WTC11 (cell line): Measurements from ENCODE around the gene KRT27. TPM values are rescaled to one million over a fixed set of nuclear protein-coding genes. Genes with fewer than 3 reads are reported as not detected.

ENCODE experiments used
- ATAC-seq: fragments of 200-7000 bp; cut with Tn5 transposase; 2 replicates; pipeline ENCODE4 v1.10.0; 2021; ENCODE audit warnings: mild to moderate bottlenecking, moderate library complexity
- CTCF ChIA-PET: fragments of 300-600 bp; sonication (Branson Sonifier 250); formaldehyde crosslinking; loops from one replicate; lab custom pipeline; 2021; ENCODE audit warnings: antibody characterized with exemption; lab: Charles Lee
- POLR2A ChIA-PET: fragments of 350-600 bp; sonication (Branson Sonifier 250); formaldehyde crosslinking; loops from one replicate; lab custom pipeline; 2021; ENCODE audit warnings: antibody characterized with exemption; lab: Charles Lee
- DNase-seq: peaks from one replicate; pipeline ENCODE4 v3.0.0; 2021; ENCODE audit warnings: low spot score
- H3K27ac Mint-ChIP-seq: 2 replicates; pipeline ENCODE4 v1.8.0; 2021; ENCODE audit warnings: mixed read lengths
- H3K27me3 Mint-ChIP-seq: 2 replicates; pipeline ENCODE4 v1.8.0; 2021; ENCODE audit warnings: low read depth, mild to moderate bottlenecking, moderate library complexity, mixed read lengths
- H3K36me3 Mint-ChIP-seq: 2 replicates; pipeline ENCODE4 v1.8.0; 2021; ENCODE audit warnings: mixed read lengths
- H3K4me1 Mint-ChIP-seq: 2 replicates; pipeline ENCODE4 v1.8.0; 2022; ENCODE audit warnings: mixed read lengths
- H3K4me3 Mint-ChIP-seq: 2 replicates; pipeline ENCODE4 v1.8.0; 2021; ENCODE audit warnings: mild to moderate bottlenecking, moderate library complexity, mixed read lengths
- H3K9me3 Mint-ChIP-seq: 2 replicates; pipeline ENCODE4 v1.8.0; 2021; ENCODE audit warnings: mixed read lengths
- ESRRA ChIP-seq: sonication (generic); formaldehyde crosslinking; IDR thresholded peaks from 2 replicates; pipeline ENCODE4 v1.8.1; 2022; ENCODE audit warnings: mild to moderate bottlenecking, missing genetic modification reagents, borderline replicate concordance
- FOXP1 ChIP-seq: sonication (generic); formaldehyde crosslinking; IDR thresholded peaks from 2 replicates; pipeline ENCODE4 v1.8.0; 2022; ENCODE audit warnings: missing genetic modification reagents, mild to moderate bottlenecking, moderate library complexity, borderline replicate concordance
- GTF2I ChIP-seq: fragments of 250-450 bp; sonication (Bioruptor Pico); conservative IDR thresholded peaks from 2 replicates; pipeline ENCODE4 v1.4.0; 2021; ENCODE audit warnings: mild to moderate bottlenecking
- HMGA2 ChIP-seq: fragments of 250-450 bp; sonication (Bioruptor Pico); IDR thresholded peaks from 2 replicates; pipeline ENCODE4 v1.4.0; 2021; ENCODE audit warnings: mild to moderate bottlenecking, moderate library complexity
- IRF2 ChIP-seq: sonication (generic); formaldehyde crosslinking; IDR thresholded peaks from 2 replicates; pipeline ENCODE4 v1.8.0; 2022; ENCODE audit warnings: low read depth, missing genetic modification reagents, borderline replicate concordance
- NFE2L1 ChIP-seq: sonication (generic); formaldehyde crosslinking; IDR thresholded peaks from 2 replicates; pipeline ENCODE4 v1.8.1; 2023; ENCODE audit warnings: missing genetic modification reagents
- RELA ChIP-seq: sonication (generic); formaldehyde crosslinking; IDR thresholded peaks from 2 replicates; pipeline ENCODE4 v1.8.1; 2022; ENCODE audit warnings: missing genetic modification reagents, mild to moderate bottlenecking, borderline replicate concordance
- TP53 ChIP-seq: sonication (generic); formaldehyde crosslinking; IDR thresholded peaks from 2 replicates; pipeline ENCODE4 v1.8.1; 2023; ENCODE audit warnings: mild to moderate bottlenecking, missing genetic modification reagents
- ZNF317 ChIP-seq: sonication (generic); formaldehyde crosslinking; IDR thresholded peaks from 2 replicates; pipeline ENCODE4 v1.8.1; 2023; ENCODE audit warnings: low read depth, mild to moderate bottlenecking, moderate library complexity, missing genetic modification reagents, borderline replicate concordance
- ZNF671 ChIP-seq: fragments of 250-450 bp; sonication (Bioruptor Pico); IDR thresholded peaks from 2 replicates; pipeline ENCODE4 v1.8.0; 2021; ENCODE audit warnings: mild to moderate bottlenecking
- total RNA-seq: library from RNA; stranded (reverse); gene quantifications from 3 replicates; pipeline ENCODE4 v1.2.3, GENCODE V29; 2021
- TF ChIP-seq, protein P1 (sequence below): sonication (generic); formaldehyde crosslinking; IDR thresholded peaks from 2 replicates; pipeline ENCODE4 v1.8.1; 2022; ENCODE audit warnings: low read depth, missing genetic modification reagents, borderline replicate concordance
- TF ChIP-seq, protein P2 (sequence below): fragments of 250-450 bp; sonication (Bioruptor Pico); IDR thresholded peaks from 2 replicates; pipeline ENCODE4 v1.9.0; 2021; ENCODE audit warnings: mild to moderate bottlenecking
- TF ChIP-seq, protein P3 (sequence below): sonication (generic); formaldehyde crosslinking; conservative IDR thresholded peaks from 2 replicates; pipeline ENCODE4 v1.8.1; 2022; ENCODE audit warnings: mild to moderate bottlenecking, missing genetic modification reagents
- TF ChIP-seq, protein P4 (sequence below): sonication (generic); formaldehyde crosslinking; IDR thresholded peaks from 2 replicates; pipeline ENCODE4 v1.8.1; 2022; ENCODE audit warnings: low read depth, mild to moderate bottlenecking, moderate library complexity, missing genetic modification reagents, borderline replicate concordance
- TF ChIP-seq, protein P5 (sequence below): sonication (generic); formaldehyde crosslinking; IDR thresholded peaks from 2 replicates; pipeline ENCODE4 v1.8.1; 2022; ENCODE audit warnings: mild to moderate bottlenecking, moderate library complexity, missing genetic modification reagents
- TF ChIP-seq, protein P6 (sequence below): fragments of 250-450 bp; sonication (Bioruptor Pico); IDR thresholded peaks from 2 replicates; pipeline ENCODE4 v2.1.2; 2022; ENCODE audit warnings: mild to moderate bottlenecking, moderate library complexity
- TF ChIP-seq, protein P7 (sequence below): sonication (generic); formaldehyde crosslinking; IDR thresholded peaks from 2 replicates; pipeline ENCODE4 v1.8.0; 2022; ENCODE audit warnings: mild to moderate bottlenecking, missing genetic modification reagents

The KRT27 gene
- total RNA-seq, 1 experiment from 2014 or later: not detected

DNA sequence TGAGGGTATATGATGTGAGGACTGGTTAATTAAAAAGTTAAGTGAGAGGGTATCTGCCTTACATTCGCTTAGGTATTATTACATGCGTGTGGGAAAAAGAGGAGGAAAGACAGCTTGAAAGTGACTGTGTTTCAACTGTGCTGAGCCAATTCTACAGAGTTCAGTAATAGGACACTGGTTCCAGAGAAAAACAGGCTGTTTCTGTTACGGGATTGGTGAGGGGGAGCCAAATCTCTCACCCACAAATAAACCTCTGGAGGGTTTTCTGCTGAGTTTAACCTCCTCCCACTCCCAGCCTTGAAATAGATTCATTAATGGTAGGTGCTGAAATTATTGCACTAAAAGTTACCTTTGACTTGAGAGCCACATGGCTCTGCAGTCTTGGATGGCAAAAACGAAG lies 6.4 kb downstream of the KRT27 start:
- no peak overlapping the region for H3K4me3 Mint-ChIP-seq
- no peaks in the 10 kb centered on the region for H3K9me3 Mint-ChIP-seq
- ATAC-seq (no peak), DNase-seq (no peak)
- H3K4me1 Mint-ChIP-seq: no peaks in the 10 kb centered on the region
- no peak overlapping the region for H3K27ac Mint-ChIP-seq
- CTCF ChIA-PET: no interaction called here
- peaks cover 29% of the 10 kb centered on the region for H3K27me3 Mint-ChIP-seq
- TF ChIP-seq FOXP1 (CRISPR knock-in tag) (no peak), GTF2I (CRISPR knock-in tag) (no peak), IRF2 (no peak), ZNF671 (no peak)
- TF ChIP-seq, protein P1, sequence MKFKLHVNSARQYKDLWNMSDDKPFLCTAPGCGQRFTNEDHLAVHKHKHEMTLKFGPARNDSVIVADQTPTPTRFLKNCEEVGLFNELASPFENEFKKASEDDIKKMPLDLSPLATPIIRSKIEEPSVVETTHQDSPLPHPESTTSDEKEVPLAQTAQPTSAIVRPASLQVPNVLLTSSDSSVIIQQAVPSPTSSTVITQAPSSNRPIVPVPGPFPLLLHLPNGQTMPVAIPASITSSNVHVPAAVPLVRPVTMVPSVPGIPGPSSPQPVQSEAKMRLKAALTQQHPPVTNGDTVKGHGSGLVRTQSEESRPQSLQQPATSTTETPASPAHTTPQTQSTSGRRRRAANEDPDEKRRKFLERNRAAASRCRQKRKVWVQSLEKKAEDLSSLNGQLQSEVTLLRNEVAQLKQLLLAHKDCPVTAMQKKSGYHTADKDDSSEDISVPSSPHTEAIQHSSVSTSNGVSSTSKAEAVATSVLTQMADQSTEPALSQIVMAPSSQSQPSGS: no peak
- TF ChIP-seq, protein P2, sequence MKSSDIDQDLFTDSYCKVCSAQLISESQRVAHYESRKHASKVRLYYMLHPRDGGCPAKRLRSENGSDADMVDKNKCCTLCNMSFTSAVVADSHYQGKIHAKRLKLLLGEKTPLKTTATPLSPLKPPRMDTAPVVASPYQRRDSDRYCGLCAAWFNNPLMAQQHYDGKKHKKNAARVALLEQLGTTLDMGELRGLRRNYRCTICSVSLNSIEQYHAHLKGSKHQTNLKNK (CRISPR knock-in tag): no peak
- TF ChIP-seq, protein P3, sequence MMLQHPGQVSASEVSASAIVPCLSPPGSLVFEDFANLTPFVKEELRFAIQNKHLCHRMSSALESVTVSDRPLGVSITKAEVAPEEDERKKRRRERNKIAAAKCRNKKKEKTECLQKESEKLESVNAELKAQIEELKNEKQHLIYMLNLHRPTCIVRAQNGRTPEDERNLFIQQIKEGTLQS (CRISPR knock-in tag): no peak
- no peaks in the 10 kb centered on the region for H3K36me3 Mint-ChIP-seq
- POLR2A ChIA-PET: no interaction called here

DNA sequence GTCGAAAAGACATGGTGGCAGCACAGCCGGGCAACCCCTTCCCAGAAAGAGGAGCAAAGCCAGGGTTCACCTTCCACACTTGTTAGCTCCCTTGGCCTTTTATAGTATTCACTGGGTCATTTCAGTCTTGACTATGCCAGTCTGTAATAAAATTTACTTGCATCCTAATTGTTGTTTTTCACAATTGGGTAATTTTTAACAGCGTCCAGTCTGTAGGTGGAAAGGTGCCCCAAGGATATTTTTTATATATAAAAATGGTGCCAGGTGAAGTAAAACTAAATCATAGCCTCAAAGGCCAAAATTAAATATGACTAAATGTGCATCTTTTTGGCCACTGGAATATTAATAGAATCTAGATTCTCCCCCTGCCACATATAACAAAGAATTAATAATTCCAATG lies 10.2 kb downstream of the KRT27 start, which contains the start of gene KRT26:
KRT26 (minus strand) TSS at position 101 of the 400 bp plus-strand sequence; CDS start at position 13, 88 bp downstream.
- TF ChIP-seq ZNF317 (no peak), ESRRA (no peak), HMGA2 (CRISPR knock-in tag) (no peak), RELA (CRISPR knock-in tag) (no peak), NFE2L1 (no peak), GTF2I (CRISPR knock-in tag) (no peak), TP53 (CRISPR knock-in tag) (no peak), ZNF671 (no peak)
- TF ChIP-seq, protein P4, sequence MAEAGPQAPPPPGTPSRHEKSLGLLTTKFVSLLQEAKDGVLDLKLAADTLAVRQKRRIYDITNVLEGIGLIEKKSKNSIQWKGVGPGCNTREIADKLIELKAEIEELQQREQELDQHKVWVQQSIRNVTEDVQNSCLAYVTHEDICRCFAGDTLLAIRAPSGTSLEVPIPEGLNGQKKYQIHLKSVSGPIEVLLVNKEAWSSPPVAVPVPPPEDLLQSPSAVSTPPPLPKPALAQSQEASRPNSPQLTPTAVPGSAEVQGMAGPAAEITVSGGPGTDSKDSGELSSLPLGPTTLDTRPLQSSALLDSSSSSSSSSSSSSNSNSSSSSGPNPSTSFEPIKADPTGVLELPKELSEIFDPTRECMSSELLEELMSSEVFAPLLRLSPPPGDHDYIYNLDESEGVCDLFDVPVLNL (CRISPR knock-in tag): no peak
- TF ChIP-seq, protein P5, sequence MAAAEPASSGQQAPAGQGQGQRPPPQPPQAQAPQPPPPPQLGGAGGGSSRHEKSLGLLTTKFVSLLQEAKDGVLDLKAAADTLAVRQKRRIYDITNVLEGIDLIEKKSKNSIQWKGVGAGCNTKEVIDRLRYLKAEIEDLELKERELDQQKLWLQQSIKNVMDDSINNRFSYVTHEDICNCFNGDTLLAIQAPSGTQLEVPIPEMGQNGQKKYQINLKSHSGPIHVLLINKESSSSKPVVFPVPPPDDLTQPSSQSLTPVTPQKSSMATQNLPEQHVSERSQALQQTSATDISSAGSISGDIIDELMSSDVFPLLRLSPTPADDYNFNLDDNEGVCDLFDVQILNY (CRISPR knock-in tag): no peak
- TF ChIP-seq, protein P6, sequence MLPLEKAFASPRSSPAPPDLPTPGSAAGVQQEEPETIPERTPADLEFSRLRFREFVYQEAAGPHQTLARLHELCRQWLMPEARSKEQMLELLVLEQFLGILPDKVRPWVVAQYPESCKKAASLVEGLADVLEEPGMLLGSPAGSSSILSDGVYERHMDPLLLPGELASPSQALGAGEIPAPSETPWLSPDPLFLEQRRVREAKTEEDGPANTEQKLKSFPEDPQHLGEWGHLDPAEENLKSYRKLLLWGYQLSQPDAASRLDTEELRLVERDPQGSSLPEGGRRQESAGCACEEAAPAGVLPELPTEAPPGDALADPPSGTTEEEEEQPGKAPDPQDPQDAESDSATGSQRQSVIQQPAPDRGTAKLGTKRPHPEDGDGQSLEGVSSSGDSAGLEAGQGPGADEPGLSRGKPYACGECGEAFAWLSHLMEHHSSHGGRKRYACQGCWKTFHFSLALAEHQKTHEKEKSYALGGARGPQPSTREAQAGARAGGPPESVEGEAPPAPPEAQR (CRISPR knock-in tag): no peak
- TF ChIP-seq, protein P7, sequence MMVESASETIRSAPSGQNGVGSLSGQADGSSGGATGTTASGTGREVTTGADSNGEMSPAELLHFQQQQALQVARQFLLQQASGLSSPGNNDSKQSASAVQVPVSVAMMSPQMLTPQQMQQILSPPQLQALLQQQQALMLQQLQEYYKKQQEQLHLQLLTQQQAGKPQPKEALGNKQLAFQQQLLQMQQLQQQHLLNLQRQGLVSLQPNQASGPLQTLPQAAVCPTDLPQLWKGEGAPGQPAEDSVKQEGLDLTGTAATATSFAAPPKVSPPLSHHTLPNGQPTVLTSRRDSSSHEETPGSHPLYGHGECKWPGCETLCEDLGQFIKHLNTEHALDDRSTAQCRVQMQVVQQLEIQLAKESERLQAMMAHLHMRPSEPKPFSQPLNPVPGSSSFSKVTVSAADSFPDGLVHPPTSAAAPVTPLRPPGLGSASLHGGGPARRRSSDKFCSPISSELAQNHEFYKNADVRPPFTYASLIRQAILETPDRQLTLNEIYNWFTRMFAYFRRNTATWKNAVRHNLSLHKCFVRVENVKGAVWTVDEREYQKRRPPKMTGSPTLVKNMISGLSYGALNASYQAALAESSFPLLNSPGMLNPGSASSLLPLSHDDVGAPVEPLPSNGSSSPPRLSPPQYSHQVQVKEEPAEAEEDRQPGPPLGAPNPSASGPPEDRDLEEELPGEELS (CRISPR knock-in tag): no peak
- no peak for ATAC-seq
- Mint-ChIP-seq H3K27me3 (peaks cover 10% of the 10 kb centered on the region; the same call in 1 of the 2 replicates), H3K4me3 (no peak within 1 kb of the TSS), H3K9me3 (no peaks in the 10 kb centered on the region), H3K36me3 (no peaks in the 10 kb centered on the region), H3K4me1 (no peaks in the 10 kb centered on the region), H3K27ac (no peak within 1 kb of the TSS)
- ChIA-PET CTCF (no interaction called here), POLR2A (no interaction called here)
- no peak for DNase-seq
